Skeletal muscle cell (primary cell): Measurements from ENCODE around the gene DSC1.
A peak's percentile ranks its signal among the peaks of the same experiment; 100 is the strongest.

Source experiments
- DNase-seq: peaks from one replicate; pipeline ENCODE4 v3.0.0-alpha.2; 2010; ENCODE audit warnings: low read depth
- H3K4me3 ChIP-seq: 2 replicates; pipeline ENCODE4 v1.5.1; 2011; ENCODE audit warnings: low read depth, mild to moderate bottlenecking, control low read depth, low read length, moderate library complexity

DSC1 gene

GRCh38 chr18:31116853-31117595 lies 45.6 kb downstream of the DSC1 start:
- no peak overlapping the region for H3K4me3 ChIP-seq
- DNase-seq, result no peak

- no peak for DNase-seq
- H3K4me3 ChIP-seq, result no peak overlapping the region
These were observed 49.9 kb downstream of the DSC1 start for GRCh38 chr18:31112804-31113203.

GRCh38 chr18:31105733-31106132 lies 56.9 kb downstream of the DSC1 start:
- H3K4me3 ChIP-seq, result no peak overlapping the region
- DNase-seq, result no peak

GRCh38 chr18:31104444-31104843 lies 58.2 kb downstream of the DSC1 start:
- H3K4me3 ChIP-seq, result no peak overlapping the region
- no peak for DNase-seq

GRCh38 chr18:31103423-31103822 lies 59.2 kb downstream of the DSC1 start:
- DNase-seq, result no peak
- H3K4me3 ChIP-seq, result no peak overlapping the region

GRCh38 chr18:31102941-31103340 lies 59.7 kb downstream of the DSC1 start:
- no peak overlapping the region for H3K4me3 ChIP-seq
- DNase-seq, result no peak

GRCh38 chr18:31102025-31102684 lies 60.5 kb downstream of the DSC1 start, which contains the start of gene DSC2:
DSC2 (minus strand) TSS chr18:31102421; CDS start chr18:31101971, 450 bp downstream.
- no peak for DNase-seq
- H3K4me3 ChIP-seq, result peak within 1 kb of the TSS; percentile 42

- no peak for DNase-seq
- peak overlapping the region; percentile 42 for H3K4me3 ChIP-seq
These were observed 61.3 kb downstream of the DSC1 start for GRCh38 chr18:31101183-31102024.

- DNase-seq, result no peak
- H3K4me3 ChIP-seq, result peak overlapping the region; percentile 42
These were observed 62.0 kb downstream of the DSC1 start for GRCh38 chr18:31100436-31101182.

- no peak overlapping the region for H3K4me3 ChIP-seq
- DNase-seq, result no peak
These were observed 63.0 kb downstream of the DSC1 start for GRCh38 chr18:31099450-31100230.

- no peak overlapping the region for H3K4me3 ChIP-seq
- DNase-seq, result no peak
These were observed 63.8 kb downstream of the DSC1 start for GRCh38 chr18:31098878-31099277.

- H3K4me3 ChIP-seq, result no peak overlapping the region
- DNase-seq, result no peak
These were observed 65.0 kb downstream of the DSC1 start for GRCh38 chr18:31097666-31098065.

GRCh38 chr18:31093880-31094279 lies 68.8 kb downstream of the DSC1 start:
- no peak overlapping the region for H3K4me3 ChIP-seq
- no peak for DNase-seq

GRCh38 chr18:31093294-31093693 lies 69.4 kb downstream of the DSC1 start:
- DNase-seq, result no peak
- no peak overlapping the region for H3K4me3 ChIP-seq

GRCh38 chr18:31091350-31091749 lies 71.3 kb downstream of the DSC1 start:
- no peak for DNase-seq
- no peak overlapping the region for H3K4me3 ChIP-seq

GRCh38 chr18:31088532-31088931 lies 74.1 kb downstream of the DSC1 start:
- H3K4me3 ChIP-seq, result no peak overlapping the region
- no peak for DNase-seq

GRCh38 chr18:31079973-31080372 lies 82.7 kb downstream of the DSC1 start:
- no peak for DNase-seq
- no peak overlapping the region for H3K4me3 ChIP-seq
